HG03457 (cell line): ENCODE results near the gene PCDHGA7.
"Not testable (repeated sequence)": the region's sequence is repeated elsewhere in the genome, so short reads cannot be mapped to it uniquely, and the experiment has no call there.

Source experiments
- ATAC-seq: cut with Tn5 transposase; IDR thresholded peaks from one replicate; pipeline ENCODE4 v1.9.1; 2021; ENCODE audit warnings: moderate number of reproducible peaks; ENCODE audit not compliant: unreplicated experiment

Gene PCDHGA7

DNA sequence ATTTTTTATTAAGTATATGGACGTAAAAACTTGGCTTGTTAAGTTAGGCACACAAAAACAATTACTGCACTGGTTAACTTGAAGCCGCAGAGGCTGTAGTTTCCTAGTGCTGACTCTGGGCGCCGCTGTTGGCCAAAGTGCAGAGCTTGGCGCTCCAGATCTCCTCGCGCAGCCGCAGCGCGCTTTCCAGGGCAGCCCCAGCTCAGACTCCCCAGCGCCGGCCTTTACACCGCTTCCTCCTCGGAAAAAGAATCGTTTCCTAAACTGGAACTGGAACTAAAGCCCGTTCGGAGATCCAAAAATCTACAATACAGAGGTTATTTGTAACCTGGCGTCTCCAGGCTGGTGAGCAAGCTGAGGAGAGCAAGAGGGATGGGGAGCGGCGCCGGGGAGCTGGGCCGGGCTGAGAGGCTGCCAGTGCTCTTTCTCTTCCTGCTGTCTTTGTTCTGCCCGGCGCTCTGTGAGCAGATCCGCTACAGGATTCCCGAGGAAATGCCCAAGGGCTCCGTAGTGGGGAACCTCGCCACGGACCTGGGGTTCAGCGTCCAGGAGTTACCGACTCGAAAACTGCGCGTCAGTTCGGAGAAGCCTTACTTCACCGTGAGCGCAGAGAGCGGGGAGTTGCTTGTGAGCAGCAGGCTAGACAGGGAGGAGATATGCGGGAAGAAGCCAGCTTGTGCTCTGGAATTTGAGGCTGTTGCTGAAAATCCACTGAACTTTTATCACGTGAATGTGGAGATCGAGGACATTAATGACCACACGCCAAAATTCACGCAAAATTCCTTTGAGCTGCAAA is 15.4 kb downstream of the PCDHGA7 start, which contains the start of gene PCDHGB5:
Gene PCDHGB5, plus strand, starts transcription at position 192 of the 796 bp plus-strand sequence. Its CDS starts 181 bp downstream, at position 373.
- not testable (repeated sequence) for ATAC-seq

- no peak for ATAC-seq
Measured at GRCh38 chr5:141398608-141399007, 16.1 kb downstream of the PCDHGA7 start.

DNA sequence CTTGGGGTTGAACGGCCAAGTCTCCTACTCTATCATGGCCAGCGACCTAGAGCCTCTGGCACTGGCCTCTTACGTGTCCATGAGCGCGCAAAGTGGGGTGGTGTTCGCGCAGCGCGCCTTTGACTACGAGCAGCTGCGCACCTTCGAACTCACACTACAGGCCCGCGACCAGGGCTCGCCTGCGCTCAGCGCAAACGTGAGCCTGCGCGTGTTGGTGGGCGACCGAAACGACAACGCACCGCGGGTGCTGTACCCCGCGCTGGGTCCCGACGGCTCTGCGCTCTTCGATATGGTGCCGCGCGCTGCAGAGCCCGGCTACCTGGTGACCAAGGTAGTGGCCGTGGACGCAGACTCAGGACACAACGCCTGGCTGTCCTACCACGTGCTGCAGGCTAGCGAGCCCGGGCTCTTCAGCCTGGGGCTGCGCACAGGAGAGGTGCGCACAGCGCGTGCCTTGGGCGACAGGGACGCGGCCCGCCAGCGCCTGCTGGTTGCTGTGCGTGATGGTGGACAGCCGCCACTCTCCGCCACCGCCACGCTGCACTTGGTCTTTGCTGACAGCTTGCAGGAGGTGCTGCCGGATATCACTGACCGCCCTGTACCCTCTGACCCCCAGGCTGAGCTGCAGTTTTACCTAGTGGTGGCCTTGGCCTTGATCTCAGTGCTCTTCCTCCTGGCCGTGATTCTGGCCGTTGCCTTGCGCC is 17.2 kb downstream of the PCDHGA7 start:
- no peak for ATAC-seq

DNA sequence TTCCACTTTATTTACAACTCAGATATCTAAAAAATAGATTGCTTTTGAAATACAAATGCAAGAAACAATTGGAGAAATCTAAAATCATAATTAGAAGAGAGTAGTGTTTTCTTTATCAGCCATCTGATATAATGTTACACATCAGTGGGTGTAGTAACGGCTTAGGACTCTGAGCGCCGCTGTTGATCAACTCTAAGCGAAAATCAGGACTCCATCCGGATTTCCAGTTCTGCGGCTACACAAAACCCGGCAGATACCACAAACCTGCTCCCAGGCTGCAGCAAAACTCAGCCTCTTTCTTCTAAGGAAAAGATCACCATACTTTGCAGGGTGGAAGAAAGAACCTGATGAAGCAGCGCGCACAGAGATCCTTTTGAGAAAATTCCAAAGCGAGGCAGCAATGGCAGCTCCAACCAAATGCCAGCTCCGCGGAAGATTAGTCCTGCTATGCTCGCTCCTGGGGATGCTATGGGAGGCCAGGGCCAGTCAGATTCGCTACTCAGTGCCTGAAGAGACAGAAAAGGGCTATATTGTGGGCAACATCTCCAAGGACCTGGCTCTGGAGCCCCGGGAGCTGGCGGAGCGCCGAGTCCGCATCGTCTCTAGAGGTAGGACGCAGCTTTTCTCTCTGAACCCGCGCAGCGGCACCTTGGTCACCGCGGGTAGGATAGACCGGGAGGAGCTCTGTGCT is 20.2 kb downstream of the PCDHGA7 start, which contains the start of gene PCDHGA9:
Gene PCDHGA9, plus strand, starts transcription at position 226 of the 691 bp plus-strand sequence. Its CDS starts 175 bp downstream, at position 401.
- no peak for ATAC-seq

GRCh38 chr5:141403387-141403786 is 20.8 kb downstream of the PCDHGA7 start:
- ATAC-seq = no peak

DNA sequence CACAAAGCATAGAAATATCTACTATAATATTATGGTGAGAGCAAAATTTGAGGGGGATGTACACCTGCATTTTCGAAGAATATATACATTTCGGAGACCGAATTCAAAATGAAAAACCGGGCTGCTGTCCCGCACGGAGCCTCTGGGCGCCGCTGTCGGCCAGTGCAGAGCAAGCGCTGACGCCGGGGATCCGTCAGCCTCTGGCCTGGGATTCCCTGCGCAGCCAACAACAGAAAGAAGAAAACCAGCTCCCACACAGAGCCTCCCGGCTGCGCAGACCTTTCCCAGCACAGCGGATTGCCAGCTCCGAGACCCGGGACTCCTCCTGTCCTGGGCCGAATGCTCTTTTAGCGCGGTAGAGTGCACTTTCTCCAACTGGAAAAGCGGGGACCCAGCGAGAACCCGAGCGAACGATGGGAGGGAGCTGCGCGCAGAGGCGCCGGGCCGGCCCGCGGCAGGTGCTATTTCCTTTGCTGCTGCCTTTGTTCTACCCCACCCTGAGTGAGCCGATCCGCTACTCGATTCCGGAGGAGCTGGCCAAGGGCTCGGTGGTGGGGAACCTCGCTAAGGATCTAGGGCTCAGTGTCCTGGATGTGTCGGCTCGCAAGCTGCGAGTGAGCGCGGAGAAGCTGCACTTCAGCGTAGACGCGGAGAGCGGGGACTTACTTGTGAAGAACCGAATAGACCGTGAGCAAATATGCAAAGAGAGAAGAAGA is 25.4 kb downstream of the PCDHGA7 start, which contains the start of gene PCDHGB6:
Gene PCDHGB6, plus strand, starts transcription at position 232 of the 716 bp plus-strand sequence. Its CDS starts 182 bp downstream, at position 414.
- ATAC-seq = not testable (repeated sequence)

GRCh38 chr5:141409598-141410306 is 27.2 kb downstream of the PCDHGA7 start:
- ATAC-seq = no peak

GRCh38 chr5:141411575-141411974 is 29.0 kb downstream of the PCDHGA7 start:
- no peak for ATAC-seq

- ATAC-seq = peak; percentile 59
Measured at GRCh38 chr5:141412854-141413539, 30.5 kb downstream of the PCDHGA7 start, which contains the start of gene PCDHGA10. Gene PCDHGA10, plus strand, starts transcription at chr5:141412987. Its CDS starts 189 bp downstream, at chr5:141413176.

DNA sequence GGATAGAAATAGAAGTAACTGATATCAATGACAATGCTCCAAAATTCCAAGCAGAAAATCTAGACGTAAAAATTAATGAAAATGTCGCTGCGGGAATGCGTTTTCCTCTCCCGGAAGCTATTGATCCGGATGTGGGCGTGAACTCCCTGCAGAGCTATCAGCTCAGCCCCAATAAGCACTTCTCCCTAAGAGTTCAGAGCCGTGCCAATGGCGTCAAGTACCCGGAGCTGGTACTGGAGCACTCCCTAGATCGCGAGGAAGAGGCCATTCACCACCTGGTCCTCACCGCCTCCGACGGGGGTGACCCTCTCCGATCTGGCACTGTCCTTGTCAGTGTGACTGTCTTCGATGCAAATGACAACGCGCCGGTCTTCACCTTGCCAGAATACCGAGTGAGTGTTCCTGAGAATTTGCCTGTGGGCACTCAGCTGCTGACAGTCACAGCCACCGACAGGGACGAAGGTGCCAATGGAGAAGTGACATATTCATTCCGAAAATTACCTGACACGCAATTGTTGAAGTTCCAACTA is 31.1 kb downstream of the PCDHGA7 start:
- ATAC-seq = no peak

DNA sequence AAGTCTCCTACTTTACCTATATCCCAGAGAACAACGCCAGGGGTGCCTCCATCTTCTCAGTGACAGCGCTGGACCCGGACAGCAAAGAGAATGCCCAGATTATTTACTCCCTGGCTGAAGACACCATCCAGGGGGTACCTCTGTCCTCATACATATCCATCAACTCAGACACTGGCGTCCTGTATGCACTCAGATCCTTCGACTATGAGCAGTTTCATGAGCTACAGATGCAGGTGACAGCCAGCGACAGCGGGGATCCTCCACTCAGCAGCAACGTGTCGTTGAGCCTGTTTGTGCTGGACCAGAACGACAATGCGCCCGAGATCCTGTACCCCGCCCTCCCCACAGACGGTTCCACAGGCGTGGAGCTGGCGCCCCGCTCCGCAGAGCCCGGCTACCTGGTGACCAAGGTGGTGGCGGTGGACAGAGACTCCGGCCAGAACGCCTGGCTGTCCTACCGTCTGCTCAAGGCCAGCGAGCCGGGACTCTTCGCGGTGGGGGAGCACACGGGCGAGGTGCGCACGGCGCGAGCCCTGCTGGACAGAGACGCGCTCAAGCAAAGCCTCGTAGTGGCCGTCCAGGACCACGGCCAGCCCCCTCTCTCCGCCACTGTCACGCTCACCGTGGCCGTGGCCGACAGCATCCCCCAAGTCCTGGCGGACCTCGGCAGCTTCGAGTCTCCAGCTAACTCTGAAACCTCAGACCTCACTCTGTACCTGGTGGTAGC is 32.2 kb downstream of the PCDHGA7 start:
- ATAC-seq = not testable (repeated sequence)

DNA sequence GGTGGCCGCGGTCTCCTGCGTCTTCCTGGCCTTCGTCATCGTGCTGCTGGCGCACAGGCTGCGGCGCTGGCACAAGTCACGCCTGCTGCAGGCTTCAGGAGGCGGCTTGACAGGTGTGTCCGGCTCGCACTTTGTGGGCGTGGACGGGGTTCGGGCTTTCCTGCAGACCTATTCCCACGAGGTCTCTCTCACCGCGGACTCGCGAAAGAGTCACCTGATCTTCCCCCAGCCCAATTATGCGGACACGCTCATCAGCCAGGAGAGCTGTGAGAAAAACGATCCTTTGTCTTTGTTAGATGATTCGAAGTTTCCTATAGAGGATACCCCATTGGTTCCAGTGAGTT is 32.7 kb downstream of the PCDHGA7 start:
- ATAC-seq = not testable (repeated sequence)

DNA sequence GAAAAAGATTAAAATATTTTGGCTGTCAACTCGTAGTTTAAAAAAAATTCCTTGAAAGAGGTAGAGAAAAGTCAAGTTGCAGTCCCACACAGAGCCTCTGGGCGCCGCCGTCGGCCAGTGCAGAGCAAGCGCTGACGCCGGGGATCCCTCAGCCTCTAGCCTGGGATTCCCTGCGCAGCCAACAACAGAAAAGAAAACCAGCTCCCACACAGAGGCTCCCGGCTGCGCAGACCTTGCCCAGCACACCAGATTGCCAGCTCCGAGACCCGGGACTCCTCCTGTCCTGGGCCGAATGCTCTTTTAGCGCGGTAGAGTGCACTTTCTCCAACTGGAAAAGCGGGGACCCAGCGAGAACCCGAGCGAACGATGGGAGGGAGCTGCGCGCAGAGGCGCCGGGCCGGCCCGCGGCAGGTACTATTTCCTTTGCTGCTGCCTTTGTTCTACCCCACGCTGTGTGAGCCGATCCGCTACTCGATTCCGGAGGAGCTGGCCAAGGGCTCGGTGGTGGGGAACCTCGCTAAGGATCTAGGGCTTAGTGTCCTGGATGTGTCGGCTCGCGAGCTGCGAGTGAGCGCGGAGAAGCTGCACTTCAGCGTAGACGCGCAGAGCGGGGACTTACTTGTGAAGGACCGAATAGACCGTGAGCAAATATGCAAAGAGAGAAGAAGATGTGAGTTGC is 35.1 kb downstream of the PCDHGA7 start, which contains the start of gene PCDHGB7:
Gene PCDHGB7, plus strand, starts transcription at position 184 of the 679 bp plus-strand sequence. Its CDS starts 183 bp downstream, at position 367.
- peak; percentile 45 for ATAC-seq

- ATAC-seq = no peak
Measured at GRCh38 chr5:141419074-141419880, 36.7 kb downstream of the PCDHGA7 start.

DNA sequence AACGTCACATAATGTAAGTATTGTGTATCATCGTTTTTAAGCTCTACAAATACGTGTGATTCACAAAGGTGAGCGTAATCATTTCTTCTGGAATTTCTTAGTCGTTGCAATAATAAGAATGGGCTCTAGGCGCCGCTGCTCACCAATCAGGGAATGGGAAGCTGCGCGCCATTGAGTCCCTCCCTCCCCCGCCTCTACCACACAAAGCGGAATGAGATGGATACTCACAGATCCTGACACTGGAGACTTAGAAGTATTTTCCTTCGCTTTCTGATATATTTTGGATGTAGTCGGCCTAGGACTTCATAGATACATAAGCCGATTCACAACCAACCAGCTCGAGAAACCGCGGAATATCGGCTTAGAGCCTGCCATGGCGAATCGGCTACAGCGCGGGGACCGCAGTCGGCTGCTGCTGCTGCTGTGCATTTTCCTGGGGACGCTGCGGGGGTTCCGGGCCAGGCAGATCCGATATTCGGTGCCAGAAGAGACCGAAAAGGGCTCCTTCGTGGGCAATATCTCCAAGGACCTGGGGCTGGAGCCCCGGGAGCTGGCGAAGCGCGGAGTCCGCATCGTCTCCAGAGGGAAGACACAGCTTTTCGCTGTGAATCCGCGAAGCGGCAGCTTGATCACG is 38.4 kb downstream of the PCDHGA7 start, which contains the start of gene PCDHGA11:
Gene PCDHGA11, plus strand, starts transcription at position 197 of the 634 bp plus-strand sequence. Its CDS starts 177 bp downstream, at position 374.
- no peak for ATAC-seq

DNA sequence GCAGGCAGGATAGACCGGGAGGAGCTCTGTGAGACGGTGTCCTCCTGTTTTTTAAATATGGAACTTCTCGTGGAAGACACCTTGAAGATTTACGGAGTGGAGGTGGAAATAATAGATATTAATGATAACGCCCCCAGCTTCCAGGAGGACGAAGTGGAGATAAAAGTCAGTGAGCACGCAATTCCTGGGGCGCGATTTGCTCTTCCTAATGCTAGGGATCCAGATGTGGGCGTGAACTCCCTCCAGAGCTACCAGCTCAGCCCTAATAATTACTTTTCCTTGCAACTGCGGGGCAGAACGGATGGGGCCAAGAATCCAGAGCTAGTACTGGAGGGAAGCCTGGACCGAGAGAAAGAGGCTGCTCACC is 38.9 kb downstream of the PCDHGA7 start:
- ATAC-seq = no peak
